ENCODE data around the gene SEMA4B. TPM values are rescaled to one million over a fixed set of nuclear protein-coding genes. Genes with fewer than 3 reads are reported as not detected.

SEMA4B gene
- total RNA-seq, 1 donor from 2014 or later: 7.7 TPM

DNA sequence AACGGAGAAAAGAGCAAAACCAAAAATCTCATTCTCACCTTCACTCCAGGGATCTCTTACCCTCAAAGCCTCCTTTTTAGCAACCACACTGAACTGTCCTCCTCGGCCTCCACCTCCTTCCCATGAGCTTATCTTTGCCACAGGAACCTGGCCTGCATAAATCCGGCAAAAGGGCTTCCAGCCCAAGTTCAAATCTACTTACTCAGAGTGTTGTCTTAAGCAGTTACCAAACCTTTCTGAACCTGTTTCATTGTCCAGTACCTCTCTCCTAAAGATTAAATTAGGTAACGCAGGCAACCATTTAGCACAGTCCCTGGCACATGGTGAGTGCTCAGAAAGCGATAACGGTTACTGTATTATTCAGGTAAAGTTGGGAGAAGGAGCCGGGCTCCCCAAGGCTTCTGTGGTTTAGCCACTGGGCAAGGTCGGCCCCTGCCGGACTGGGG, 31.8 kb downstream of the SEMA4B start:
- Mint-ChIP-seq H3K9me3 (no peaks in the 10 kb centered on the region), H3K27ac (no peak overlapping the region), H3K4me3 (peak overlapping the region; percentile 84), H3K36me3 (peaks cover 9% of the 10 kb centered on the region), H3K27me3 (ENCODE audit: insufficient read depth, low read depth) (peaks cover 3% of the 10 kb centered on the region), H3K4me1 (peaks cover 17% of the 10 kb centered on the region)
- no peak overlapping the region for H3K9ac ChIP-seq
- H3K9me3 ChIP-seq (ENCODE audit: low read depth): no peaks in the 10 kb centered on the region
- peaks cover 7% of the 10 kb centered on the region for H4K20me1 ChIP-seq (ENCODE audit: low read depth)
- no peak for DNase-seq (ENCODE audit: low spot score)
- no peaks in the 10 kb centered on the region for H3K36me3 ChIP-seq
- H3K27ac ChIP-seq: no peak overlapping the region
- peak overlapping the region; percentile 91 for H3K4me3 ChIP-seq
- H3K79me2 ChIP-seq (ENCODE audit: low read depth): no peaks in the 10 kb centered on the region
- peaks cover 11% of the 10 kb centered on the region for H3K27me3 ChIP-seq
- H2AFZ ChIP-seq (replicated peaks): peak overlapping the region; percentile 89
- H3K4me2 ChIP-seq: peak overlapping the region; percentile 98
- TF ChIP-seq, protein P1, sequence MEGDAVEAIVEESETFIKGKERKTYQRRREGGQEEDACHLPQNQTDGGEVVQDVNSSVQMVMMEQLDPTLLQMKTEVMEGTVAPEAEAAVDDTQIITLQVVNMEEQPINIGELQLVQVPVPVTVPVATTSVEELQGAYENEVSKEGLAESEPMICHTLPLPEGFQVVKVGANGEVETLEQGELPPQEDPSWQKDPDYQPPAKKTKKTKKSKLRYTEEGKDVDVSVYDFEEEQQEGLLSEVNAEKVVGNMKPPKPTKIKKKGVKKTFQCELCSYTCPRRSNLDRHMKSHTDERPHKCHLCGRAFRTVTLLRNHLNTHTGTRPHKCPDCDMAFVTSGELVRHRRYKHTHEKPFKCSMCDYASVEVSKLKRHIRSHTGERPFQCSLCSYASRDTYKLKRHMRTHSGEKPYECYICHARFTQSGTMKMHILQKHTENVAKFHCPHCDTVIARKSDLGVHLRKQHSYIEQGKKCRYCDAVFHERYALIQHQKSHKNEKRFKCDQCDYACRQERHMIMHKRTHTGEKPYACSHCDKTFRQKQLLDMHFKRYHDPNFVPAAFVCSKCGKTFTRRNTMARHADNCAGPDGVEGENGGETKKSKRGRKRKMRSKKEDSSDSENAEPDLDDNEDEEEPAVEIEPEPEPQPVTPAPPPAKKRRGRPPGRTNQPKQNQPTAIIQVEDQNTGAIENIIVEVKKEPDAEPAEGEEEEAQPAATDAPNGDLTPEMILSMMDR (IDR thresholded peaks at IDR 0.05): no peak
- TF ChIP-seq EZH2phosphoT487 (IDR thresholded peaks at IDR 0.05) (no peak), EZH2 (IDR thresholded peaks at IDR 0.05) (no peak)
- H3F3A ChIP-seq (ENCODE audit: low read depth): peaks cover 6% of the 10 kb centered on the region
- no peaks in the 10 kb centered on the region for H3K4me1 ChIP-seq

DNA sequence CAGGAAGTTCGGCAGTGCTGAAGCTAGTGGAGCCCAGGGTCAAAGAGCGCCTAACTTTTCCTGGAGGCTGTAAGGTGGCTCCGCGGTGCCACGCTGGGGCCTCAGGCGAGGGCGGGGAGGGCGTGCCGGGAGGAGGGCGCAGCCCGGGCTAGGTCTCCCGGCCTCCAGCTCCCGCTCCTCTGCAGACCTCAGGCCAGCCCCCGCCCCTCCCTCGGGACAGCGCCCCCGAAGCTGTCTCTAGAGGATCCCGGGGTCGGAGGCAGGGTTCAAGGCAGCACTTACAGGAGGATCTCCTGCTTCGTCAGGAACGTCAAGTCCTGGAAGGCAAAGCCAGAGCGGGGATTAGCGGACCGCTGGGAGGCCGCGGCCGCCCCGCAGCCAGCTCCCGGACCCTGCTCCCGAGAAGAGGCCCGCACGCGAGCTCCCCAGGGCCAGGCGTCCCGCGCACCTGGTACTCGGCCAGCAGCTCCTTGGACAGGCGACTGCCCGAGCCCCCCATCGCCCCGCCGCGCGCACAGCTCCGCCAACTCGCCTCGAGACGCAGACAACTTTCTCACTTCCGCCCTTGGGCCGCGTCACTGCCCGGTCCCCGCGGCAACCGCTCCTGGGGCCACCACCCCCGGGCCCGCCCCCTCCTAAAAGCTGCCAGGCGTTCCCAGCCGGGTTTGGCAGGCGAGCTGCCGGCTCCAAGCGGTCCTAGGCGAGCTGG, 32.4 kb downstream of the SEMA4B start, which contains the start of gene CIB1:
TSS of gene CIB1 (minus strand) at position 555 of the 709 bp plus-strand sequence. CDS start at position 499, 56 bp downstream.
- Histone ChIP-seq H2AFZ (replicated peaks) (peak within 1 kb of the TSS; percentile 89), H3K27me3 (peaks cover 11% of the 10 kb centered on the region), H3K79me2 (ENCODE audit: low read depth) (no peaks in the 10 kb centered on the region), H3K4me2 (peak within 1 kb of the TSS; percentile 98), H3K27ac (no peak within 1 kb of the TSS), H3K9me3 (ENCODE audit: low read depth) (no peaks in the 10 kb centered on the region), H3F3A (ENCODE audit: low read depth) (peaks cover 6% of the 10 kb centered on the region), H3K9ac (no peak within 1 kb of the TSS), H3K4me1 (no peaks in the 10 kb centered on the region), H3K36me3 (no peaks in the 10 kb centered on the region), H3K4me3 (peak within 1 kb of the TSS; percentile 91), H4K20me1 (ENCODE audit: low read depth) (peaks cover 7% of the 10 kb centered on the region)
- Mint-ChIP-seq H3K36me3 (peaks cover 13% of the 10 kb centered on the region), H3K4me3 (peak within 1 kb of the TSS; percentile 85), H3K27me3 (ENCODE audit: insufficient read depth, low read depth) (peaks cover 3% of the 10 kb centered on the region), H3K9me3 (no peaks in the 10 kb centered on the region), H3K27ac (no peak within 1 kb of the TSS), H3K4me1 (peaks cover 17% of the 10 kb centered on the region)
- peak; percentile 97 for DNase-seq (ENCODE audit: low spot score)
- TF ChIP-seq EZH2phosphoT487 (IDR thresholded peaks at IDR 0.05) (peak; percentile 31), EZH2 (IDR thresholded peaks at IDR 0.05) (peak; percentile 50)
- TF ChIP-seq, protein P1 (IDR thresholded peaks at IDR 0.05): peak; percentile 54

DNA sequence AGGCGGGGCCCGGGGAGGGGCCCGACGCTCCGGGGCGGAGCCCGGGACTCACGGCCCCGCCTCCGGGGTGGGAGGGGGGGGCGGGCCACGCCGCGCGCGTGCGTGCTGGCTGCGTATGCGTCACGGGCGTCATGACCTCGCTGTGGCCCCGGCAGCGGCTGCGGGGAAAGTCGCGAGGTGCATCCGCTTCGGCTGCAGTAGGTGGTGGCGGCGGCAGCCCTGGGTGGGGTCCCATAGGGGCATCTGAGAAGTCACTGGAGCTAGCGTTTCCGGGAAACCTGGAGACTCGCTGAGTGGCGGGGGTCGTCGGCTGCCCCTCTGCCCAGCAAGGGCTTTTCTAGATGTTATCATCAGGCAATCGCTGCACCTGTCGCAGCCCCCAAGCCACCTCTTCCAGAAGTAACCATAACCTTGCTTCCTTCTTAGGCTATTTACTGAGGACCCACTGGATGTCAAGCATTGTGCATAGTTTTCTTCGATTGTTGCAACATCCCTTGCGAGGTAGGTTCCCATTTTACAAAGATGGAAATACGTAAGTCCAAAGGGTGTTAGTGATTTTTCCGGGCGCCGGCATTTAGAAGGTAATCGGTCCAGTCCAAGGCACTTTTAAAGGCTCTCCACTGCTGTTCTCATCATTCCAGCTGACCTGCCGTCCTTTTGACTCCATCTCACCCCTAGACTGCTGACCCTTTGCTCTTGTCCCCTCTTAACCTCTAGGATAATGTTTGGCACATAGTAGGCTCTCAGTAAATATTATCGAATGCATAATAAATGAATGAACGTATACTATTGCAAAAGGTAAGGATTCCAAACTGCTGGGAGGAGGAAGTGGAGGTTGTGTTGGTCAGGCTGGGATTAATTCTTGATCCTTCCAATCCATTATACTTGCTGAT, 33.2 kb downstream of the SEMA4B start, which contains the start of gene GDPGP1:
TSS of gene GDPGP1 (plus strand) at position 114 of the 893 bp plus-strand sequence. CDS start 6,700 bp downstream, outside the sequence.
- H2AFZ ChIP-seq (replicated peaks): peak within 1 kb of the TSS; percentile 89
- no peak for DNase-seq (ENCODE audit: low spot score)
- H3K79me2 ChIP-seq (ENCODE audit: low read depth): no peaks in the 10 kb centered on the region
- no peaks in the 10 kb centered on the region for H3K9me3 ChIP-seq (ENCODE audit: low read depth)
- H3K27ac ChIP-seq: no peak within 1 kb of the TSS
- Mint-ChIP-seq H3K27ac (no peak within 1 kb of the TSS), H3K4me1 (peaks cover 17% of the 10 kb centered on the region), H3K4me3 (peak within 1 kb of the TSS; percentile 85), H3K36me3 (peaks cover 9% of the 10 kb centered on the region), H3K27me3 (ENCODE audit: insufficient read depth, low read depth) (peaks cover 3% of the 10 kb centered on the region), H3K9me3 (no peaks in the 10 kb centered on the region)
- H3K4me1 ChIP-seq: no peaks in the 10 kb centered on the region
- peak within 1 kb of the TSS; percentile 91 for H3K4me3 ChIP-seq
- peak within 1 kb of the TSS; percentile 98 for H3K4me2 ChIP-seq
- H4K20me1 ChIP-seq (ENCODE audit: low read depth): peaks cover 7% of the 10 kb centered on the region
- TF ChIP-seq, protein P1 (IDR thresholded peaks at IDR 0.05): no peak
- TF ChIP-seq EZH2phosphoT487 (IDR thresholded peaks at IDR 0.05): peak; percentile 5
- H3K9ac ChIP-seq: no peak within 1 kb of the TSS
- peaks cover 6% of the 10 kb centered on the region for H3F3A ChIP-seq (ENCODE audit: low read depth)
- H3K36me3 ChIP-seq: no peaks in the 10 kb centered on the region
- peaks cover 11% of the 10 kb centered on the region for H3K27me3 ChIP-seq
